Measurements from ENCODE around the gene DIO2.

DNA sequence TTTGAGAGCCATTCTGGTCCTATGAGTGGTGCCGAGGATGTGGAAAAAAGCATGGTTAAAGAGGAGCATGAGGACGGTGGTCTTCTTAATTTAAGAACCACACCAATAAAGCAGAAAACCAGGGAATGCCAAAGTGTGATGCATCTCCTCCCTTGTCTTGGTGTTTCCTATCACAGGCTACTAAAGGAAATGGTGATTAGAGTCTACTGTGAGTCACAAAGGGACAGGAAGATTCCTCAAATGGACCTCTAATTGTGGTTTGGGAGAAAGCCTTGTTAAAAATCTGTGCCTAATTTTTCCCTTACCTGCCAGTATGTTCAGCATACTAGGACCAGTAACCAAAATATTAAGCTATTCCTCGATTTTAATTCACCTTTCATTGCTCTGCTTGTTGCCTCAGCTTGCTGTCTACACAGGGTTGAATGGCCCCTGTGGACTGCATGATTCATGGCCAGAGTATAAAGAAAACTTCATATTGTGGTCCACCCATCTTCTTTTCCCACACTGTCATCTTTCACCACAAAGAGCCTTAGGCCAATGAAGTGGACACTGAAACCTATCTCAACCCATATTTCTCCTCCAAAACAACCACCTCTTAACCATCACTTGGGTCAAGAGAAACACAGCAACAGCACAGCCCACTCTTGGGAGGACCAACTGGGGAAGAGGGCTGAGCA lies 38.8 kb downstream of the DIO2 start:
- TF ChIP-seq, protein P1, sequence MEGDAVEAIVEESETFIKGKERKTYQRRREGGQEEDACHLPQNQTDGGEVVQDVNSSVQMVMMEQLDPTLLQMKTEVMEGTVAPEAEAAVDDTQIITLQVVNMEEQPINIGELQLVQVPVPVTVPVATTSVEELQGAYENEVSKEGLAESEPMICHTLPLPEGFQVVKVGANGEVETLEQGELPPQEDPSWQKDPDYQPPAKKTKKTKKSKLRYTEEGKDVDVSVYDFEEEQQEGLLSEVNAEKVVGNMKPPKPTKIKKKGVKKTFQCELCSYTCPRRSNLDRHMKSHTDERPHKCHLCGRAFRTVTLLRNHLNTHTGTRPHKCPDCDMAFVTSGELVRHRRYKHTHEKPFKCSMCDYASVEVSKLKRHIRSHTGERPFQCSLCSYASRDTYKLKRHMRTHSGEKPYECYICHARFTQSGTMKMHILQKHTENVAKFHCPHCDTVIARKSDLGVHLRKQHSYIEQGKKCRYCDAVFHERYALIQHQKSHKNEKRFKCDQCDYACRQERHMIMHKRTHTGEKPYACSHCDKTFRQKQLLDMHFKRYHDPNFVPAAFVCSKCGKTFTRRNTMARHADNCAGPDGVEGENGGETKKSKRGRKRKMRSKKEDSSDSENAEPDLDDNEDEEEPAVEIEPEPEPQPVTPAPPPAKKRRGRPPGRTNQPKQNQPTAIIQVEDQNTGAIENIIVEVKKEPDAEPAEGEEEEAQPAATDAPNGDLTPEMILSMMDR (conservative IDR thresholded peaks at IDR 0.05; ENCODE audit: low read depth, low read length) = no peak
- TF ChIP-seq POLR2A (IDR thresholded peaks at IDR 0.05; ENCODE audit: low read depth, low read length) = no peak
- TF ChIP-seq USF2 (IDR thresholded peaks at IDR 0.05; ENCODE audit: low read depth, low read length) = no peak
- no peak for TF ChIP-seq CEBPB (IDR thresholded peaks at IDR 0.05; ENCODE audit: low read depth, low read length)
- no peak for TF ChIP-seq RAD21 (IDR thresholded peaks at IDR 0.05; ENCODE audit: low read length)
- no peak for TF ChIP-seq ELK1 (IDR thresholded peaks at IDR 0.05; ENCODE audit: borderline replicate concordance, low read depth, low read length)
